GM12873 (cell line): ENCODE measurements around the gene CCDC175.
A peak's percentile ranks its signal among the peaks of the same experiment; 100 is the strongest.

Source experiments
- CTCF ChIP-seq: IDR thresholded peaks from 2 replicates; pipeline ENCODE4 v1.5.1; 2012; ENCODE audit warnings: low read depth, mild to moderate bottlenecking, moderate library complexity, low read length, control low read depth; ENCODE audit not compliant: insufficient read depth; ENCODE audit errors: missing control alignments

Gene CCDC175

GRCh38 chr14:59529189-59529588 lies 47.4 kb downstream of the CCDC175 start:
- no peak for TF ChIP-seq CTCF

GRCh38 chr14:59520224-59520623 lies 56.4 kb downstream of the CCDC175 start:
- TF ChIP-seq CTCF = no peak

GRCh38 chr14:59511916-59512575 lies 64.6 kb downstream of the CCDC175 start:
- peak; percentile 66 for TF ChIP-seq CTCF

- TF ChIP-seq CTCF = no peak
These were observed 65.6 kb downstream of the CCDC175 start for GRCh38 chr14:59510966-59511365.

GRCh38 chr14:59510001-59510400 lies 66.6 kb downstream of the CCDC175 start:
- no peak for TF ChIP-seq CTCF

- no peak for TF ChIP-seq CTCF
These were observed 67.5 kb downstream of the CCDC175 start for GRCh38 chr14:59509101-59509500.

GRCh38 chr14:59507752-59508103 lies 68.9 kb downstream of the CCDC175 start:
- TF ChIP-seq CTCF = no peak
